K562 (cell line): ENCODE data around the gene HOXC5. TPM values are rescaled to one million over a fixed set of nuclear protein-coding genes. Genes with fewer than 3 reads are reported as not detected.
A peak's percentile ranks its signal among the peaks of the same experiment; 100 is the strongest.

Experiments used
- BRF2 ChIP-seq: IDR thresholded peaks from 3 replicates; pipeline ENCODE4 v1.6.1; 2011; ENCODE audit warnings: borderline replicate concordance, mild to moderate bottlenecking; ENCODE audit not compliant: insufficient read length, insufficient read depth
- GTF2F1 ChIP-seq: IDR thresholded peaks from 2 replicates; pipeline ENCODE4 v1.6.1; 2011; ENCODE audit warnings: low read depth, low read length, improper control_type of control experiment
- HDAC2 ChIP-seq: fragments of 450-650 bp; IDR thresholded peaks from 2 replicates; pipeline ENCODE4 v1.6.1; 2016; ENCODE audit warnings: mild to moderate bottlenecking
- HMG20B ChIP-seq: fragments of 250-450 bp; sonication (Bioruptor Pico); IDR thresholded peaks from 2 replicates; pipeline ENCODE4 v1.5.0; 2021; ENCODE audit warnings: mild to moderate bottlenecking
- HSF4 ChIP-seq: fragments of 250-450 bp; sonication (Bioruptor Pico); IDR thresholded peaks from 2 replicates; pipeline ENCODE4 v2.1.2; 2022; ENCODE audit warnings: mild to moderate bottlenecking, moderate library complexity, borderline replicate concordance
- IFI16 ChIP-seq: fragments of 250-450 bp; sonication (Bioruptor Pico); IDR thresholded peaks from 2 replicates; pipeline ENCODE4 v2.1.2; 2022; ENCODE audit warnings: mild to moderate bottlenecking, inconsistent platforms
- KAT8 ChIP-seq: fragments of 450-650 bp; IDR thresholded peaks from 2 replicates; pipeline ENCODE4 v1.6.1; 2016; ENCODE audit warnings: low read depth, mild to moderate bottlenecking
- MITF ChIP-seq: IDR thresholded peaks from 2 replicates; pipeline ENCODE4 v1.6.1; 2014; ENCODE audit warnings: antibody characterized with exemption
- MYC ChIP-seq, 2 experiments: fragments of 250-450 bp in 1 of 2; sonication (Bioruptor Pico) in 1 of 2; IDR thresholded peaks; 2 replicates each; pipeline versions ENCODE4 v1.5.1 to v1.6.1; 2012 to 2021; ENCODE audit warnings: low read depth in 2 of 2, borderline replicate concordance in 1 of 2, improper control_type of control experiment in 1 of 2, low read length in 1 of 2, mild to moderate bottlenecking in 1 of 2, moderate library complexity in 1 of 2
- NFATC3 ChIP-seq: fragments of 450-650 bp; IDR thresholded peaks from 2 replicates; pipeline ENCODE4 v1.6.1; 2017; ENCODE audit warnings: mild to moderate bottlenecking
- NUFIP1 ChIP-seq: fragments of 450-650 bp; IDR thresholded peaks from 2 replicates; pipeline ENCODE4 v1.6.1; 2018; ENCODE audit not compliant: partially characterized antibody
- PATZ1 ChIP-seq: fragments of 250-450 bp; sonication (Bioruptor Pico); IDR thresholded peaks from 2 replicates; pipeline ENCODE4 v1.5.0; 2020; ENCODE audit warnings: mild to moderate bottlenecking, borderline replicate concordance
- PHTF2 ChIP-seq: fragments of 250-450 bp; sonication (Bioruptor Pico); IDR thresholded peaks from 2 replicates; pipeline ENCODE4 v1.5.0; 2021; ENCODE audit warnings: mild to moderate bottlenecking
- PREB ChIP-seq: sonication (generic); formaldehyde crosslinking; IDR thresholded peaks from 2 replicates; pipeline ENCODE4 v1.8.1; 2023; ENCODE audit warnings: mild to moderate bottlenecking, missing genetic modification reagents
- RUNX1 ChIP-seq: sonication (generic); IDR thresholded peaks from 2 replicates; pipeline ENCODE4 v1.6.1; 2016; ENCODE audit warnings: antibody characterized with exemption, low read depth
- SMAD2 ChIP-seq: fragments of 150-350 bp; IDR thresholded peaks from 2 replicates; pipeline ENCODE4 v1.6.1; 2014; ENCODE audit warnings: low read depth, mild to moderate bottlenecking, low read length
- TBP ChIP-seq: optimal IDR thresholded peaks from 2 replicates; pipeline ENCODE3; 2011; ENCODE audit warnings: low read depth, low read length, improper control_type of control experiment
- TEAD4 ChIP-seq, 2 experiments: sonication (generic) in 1 of 2; formaldehyde crosslinking in 1 of 2; IDR thresholded peaks; 2 replicates each; pipeline versions ENCODE4 v1.6.1 to v1.8.0; 2012 to 2022; ENCODE audit warnings: borderline replicate concordance in 1 of 2, inconsistent platforms in 1 of 2, low read length in 1 of 2, mild to moderate bottlenecking in 1 of 2, missing genetic modification reagents in 1 of 2
- TGIF2 ChIP-seq: sonication (generic); formaldehyde crosslinking; IDR thresholded peaks from 2 replicates; pipeline ENCODE4 v1.8.1; 2022; ENCODE audit warnings: mild to moderate bottlenecking, missing genetic modification reagents, moderate library complexity
- ZBTB12 ChIP-seq: fragments of 250-450 bp; sonication (Bioruptor Pico); IDR thresholded peaks from 2 replicates; pipeline ENCODE4 v1.4.0; 2020
- ZNF133 ChIP-seq: fragments of 250-450 bp; sonication (Bioruptor Pico); IDR thresholded peaks from 2 replicates; pipeline ENCODE4 v1.4.0; 2020; ENCODE audit warnings: mild to moderate bottlenecking
- ZNF551 ChIP-seq: fragments of 250-450 bp; sonication (Bioruptor Pico); IDR thresholded peaks from 2 replicates; pipeline ENCODE4 v1.5.0; 2021; ENCODE audit warnings: mild to moderate bottlenecking, moderate library complexity
- ZNF75A ChIP-seq: fragments of 450-650 bp; formaldehyde crosslinking; IDR thresholded peaks from 2 replicates; pipeline ENCODE4 v1.4.0; 2020; ENCODE audit warnings: mild to moderate bottlenecking
- ZNF830 ChIP-seq: fragments of 250-450 bp; sonication (Bioruptor Pico); IDR thresholded peaks from 2 replicates; pipeline ENCODE4 v1.5.0; 2021; ENCODE audit warnings: mild to moderate bottlenecking
- polyA plus RNA-seq, 8 experiments: library from polyadenylated mRNA; depleted of rRNA in 4 of 8; stranded (reverse) in 5 of 8; unstranded in 3 of 8; fragments of >200 nt; fragmentation: Nextera tagmentation in 2 of 8; fragmentation: Illumina TruSeq in 1 of 8; extraction: Ambion mirVana in 2 of 8; extraction: Trizol in 1 of 8; gene quantifications; 2 replicates each; pipeline versions ENCODE4 v1.2.1 to v1.2.3, GENCODE V29; 2011 to 2014; ENCODE audit warnings: inconsistent platforms in 1 of 8, missing spikeins in 1 of 8
- total RNA-seq, 7 experiments: library from RNA; depleted of rRNA in 6 of 7; stranded (reverse); fragments of >200 nt in 6 of 7; fragmentation: Illumina TruSeq in 2 of 7; extraction: Trizol in 2 of 7; gene quantifications; 2 replicates each; pipeline versions ENCODE4 v1.2.1 to v1.2.3, GENCODE V29; 2011 to 2021; ENCODE audit warnings: low replicate concordance in 1 of 7

The HOXC5 gene
- total and polyA plus RNA-seq, 9 of the 15 experiments (the other 6 are each of a cell fraction or from before 2014, with no cell fraction given): 0.10 to 0.44 (median 0.18) TPM; not detected in 4

GRCh38 chr12:54032627-54033100 lies at the start of gene HOXC5 (continued):
- TF ChIP-seq PATZ1 (CRISPR knock-in tag) (no peak), KAT8 (no peak), NUFIP1 (no peak), ZNF133 (CRISPR knock-in tag) (no peak), GTF2F1 (no peak), HDAC2 (no peak), HMG20B (CRISPR knock-in tag) (no peak), PREB (CRISPR knock-in tag) (no peak), SMAD2 (no peak), RUNX1 (no peak), MYC (IDR thresholded peaks at IDR 0.05; ENCODE audit: low read depth, low read length) (no peak), MYC (CRISPR knock-in tag; IDR thresholded peaks at IDR 0.05; ENCODE audit: borderline replicate concordance, low read depth) (no peak), TEAD4 (IDR thresholded peaks at IDR 0.05; ENCODE audit: low read length) (0 out of 2 replicates have a peak, but pooled peaks have one; percentile 32), TEAD4 (CRISPR knock-in tag; IDR thresholded peaks at IDR 0.05; ENCODE audit: borderline replicate concordance) (no peak), NFATC3 (no peak), ZNF75A (CRISPR knock-in tag) (no peak), ZNF551 (no peak), BRF2 (no peak), HSF4 (CRISPR knock-in tag) (no peak), ZBTB12 (CRISPR knock-in tag) (no peak), TBP (no peak), MITF (no peak), IFI16 (no peak), TGIF2 (CRISPR knock-in tag) (no peak), ZNF830 (CRISPR knock-in tag) (no peak), PHTF2 (CRISPR knock-in tag) (no peak)
